Keratinocyte (primary cell): ENCODE data around the gene PIGP. TPM values are rescaled to one million over a fixed set of nuclear protein-coding genes. Genes with fewer than 3 reads are reported as not detected.

Source experiments
- DNase-seq: peaks from one replicate; pipeline ENCODE4 v3.0.0-alpha.2; 2011; ENCODE audit warnings: low read depth, missing footprints, low spot score
- FAIRE-seq: peaks from 2 replicates; lab custom pipeline; 2011; peaks lifted over from hg19 to GRCh38; lab: Jason Lieb, UNC
- H2AFZ ChIP-seq: 2 replicates; pipeline ENCODE4 v1.6.0; 2012; ENCODE audit warnings: low read length, control low read depth, inconsistent platforms; ENCODE audit not compliant: control insufficient read depth
- H3K27ac ChIP-seq: 2 replicates; pipeline ENCODE4 v1.5.1; 2011; ENCODE audit warnings: low read length; ENCODE audit not compliant: control insufficient read depth, insufficient read depth
- H3K27me3 ChIP-seq: 3 replicates; pipeline ENCODE4 v1.6.0; 2011; ENCODE audit warnings: low read length; ENCODE audit not compliant: control insufficient read depth, insufficient read depth; ENCODE audit errors: extremely low read depth
- H3K36me3 ChIP-seq, 2 experiments: 2 replicates in 1 of 2; 3 replicates in 1 of 2; pipeline ENCODE4 v1.5.1; 2011; ENCODE audit warnings: low read length in 2 of 2, mild to moderate bottlenecking in 1 of 2; ENCODE audit not compliant: control insufficient read depth in 2 of 2, insufficient read depth in 2 of 2; ENCODE audit errors: extremely low read depth in 1 of 2
- H3K4me1 ChIP-seq: 3 replicates; pipeline ENCODE4 v1.5.1; 2011; ENCODE audit warnings: low read length; ENCODE audit not compliant: control insufficient read depth, insufficient read depth; ENCODE audit errors: extremely low read depth
- H3K4me2 ChIP-seq: 3 replicates; pipeline ENCODE4 v1.6.0; 2011; ENCODE audit warnings: low read depth, low read length; ENCODE audit not compliant: control insufficient read depth, insufficient read depth; ENCODE audit errors: extremely low read depth
- H3K4me3 ChIP-seq, 3 experiments: fragments of 200-600 bp in 1 of 3; sonication (generic) in 1 of 3; 2 replicates in 2 of 3; 3 replicates in 1 of 3; pipeline ENCODE4 v1.5.1; 2011 to 2016; ENCODE audit warnings: low read length in 3 of 3, mild to moderate bottlenecking in 3 of 3, control low read depth in 2 of 3, inconsistent platforms in 1 of 3, low read depth in 1 of 3, mixed read lengths in 1 of 3, mixed run types in 1 of 3, moderate library complexity in 1 of 3; ENCODE audit not compliant: control insufficient read depth in 2 of 3, insufficient read depth in 2 of 3; ENCODE audit errors: extremely low read depth in 1 of 3
- H3K79me2 ChIP-seq: 2 replicates; pipeline ENCODE4 v1.6.0; 2012; ENCODE audit warnings: low read length; ENCODE audit not compliant: control insufficient read depth, insufficient read depth
- H3K9ac ChIP-seq: 3 replicates; pipeline ENCODE4 v1.6.0; 2011; ENCODE audit warnings: low read length; ENCODE audit not compliant: control insufficient read depth, insufficient read depth; ENCODE audit errors: extremely low read depth
- H3K9me1 ChIP-seq: 3 replicates; pipeline ENCODE4 v1.6.0; 2011; ENCODE audit warnings: low read length; ENCODE audit not compliant: control insufficient read depth, insufficient read depth; ENCODE audit errors: extremely low read depth
- H3K9me3 ChIP-seq: 2 replicates; pipeline ENCODE4 v1.5.1; 2012; ENCODE audit warnings: low read depth, low read length; ENCODE audit not compliant: control insufficient read depth
- H4K20me1 ChIP-seq: 3 replicates; pipeline ENCODE4 v1.6.0; 2011; ENCODE audit warnings: low read length; ENCODE audit not compliant: control insufficient read depth, insufficient read depth; ENCODE audit errors: extremely low read depth
- EZH2 ChIP-seq: IDR thresholded peaks from one replicate; pipeline ENCODE4 v1.6.1; 2012; ENCODE audit warnings: inconsistent platforms, mild to moderate bottlenecking, low read length, moderate library complexity
- dilution Hi-C: fragments of 300-500 bp; cut with MboI; formaldehyde crosslinking; loops from one replicate; pipeline ENCODE4 v1.7.0; 2020; ENCODE audit warnings: low sequenced_read_pairs; ENCODE audit not compliant: extremely low pct_ligation_motif_present
- polyA plus RNA-seq, 5 experiments: library from polyadenylated mRNA; depleted of rRNA in 3 of 5; stranded (reverse) in 3 of 5; stranded (forward) in 1 of 5; unstranded in 1 of 5; fragments of >200 nt; gene quantifications; 1 replicate in 1 of 5; 2 replicates in 3 of 5; 3 replicates in 1 of 5; pipeline versions ENCODE4 v1.2.1 to v1.2.3, GENCODE V29; 2011 to 2012; ENCODE audit warnings: missing spikeins in 2 of 5, low read depth in 1 of 5, low replicate concordance in 1 of 5
- TF ChIP-seq, protein P1 (sequence below), 3 experiments: IDR thresholded peaks in 1 of 3; conservative IDR thresholded peaks in 1 of 3; optimal IDR thresholded peaks in 1 of 3; 2 replicates in 2 of 3; 3 replicates in 1 of 3; pipeline versions ENCODE3 to v1.5.1; 2011; ENCODE audit warnings: low read length in 3 of 3, mild to moderate bottlenecking in 3 of 3, moderate library complexity in 2 of 3, control low read depth in 1 of 3, inconsistent platforms in 1 of 3; ENCODE audit not compliant: insufficient read depth in 2 of 3; ENCODE audit errors: extremely low read depth in 1 of 3

Gene PIGP
- polyA plus RNA-seq, 1 donor (not counting 4 experiments of a cell fraction or from before 2014, with no cell fraction given) = 31.8 TPM

DNA sequence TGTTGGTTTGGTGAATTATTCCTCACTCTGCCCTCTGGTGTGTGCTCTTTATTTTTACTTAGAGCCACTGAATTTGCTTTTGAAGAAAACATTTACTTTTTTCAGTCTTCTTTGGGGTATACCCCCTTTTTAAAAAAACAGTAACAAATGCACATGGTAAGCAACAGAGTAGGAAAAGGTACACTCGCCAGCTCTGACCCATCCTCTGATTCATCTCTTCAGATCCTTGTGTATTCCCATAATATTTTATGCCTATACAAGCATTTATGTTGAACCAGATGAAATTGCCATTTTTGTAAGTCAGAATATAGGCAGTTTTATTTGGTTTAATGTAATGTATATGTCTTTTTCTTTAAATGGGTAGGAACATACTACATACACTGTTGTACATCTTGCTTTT is 28.5 kb upstream of the PIGP start:
- no peak overlapping the region for H3K4me2 ChIP-seq
- TF ChIP-seq, protein P1, sequence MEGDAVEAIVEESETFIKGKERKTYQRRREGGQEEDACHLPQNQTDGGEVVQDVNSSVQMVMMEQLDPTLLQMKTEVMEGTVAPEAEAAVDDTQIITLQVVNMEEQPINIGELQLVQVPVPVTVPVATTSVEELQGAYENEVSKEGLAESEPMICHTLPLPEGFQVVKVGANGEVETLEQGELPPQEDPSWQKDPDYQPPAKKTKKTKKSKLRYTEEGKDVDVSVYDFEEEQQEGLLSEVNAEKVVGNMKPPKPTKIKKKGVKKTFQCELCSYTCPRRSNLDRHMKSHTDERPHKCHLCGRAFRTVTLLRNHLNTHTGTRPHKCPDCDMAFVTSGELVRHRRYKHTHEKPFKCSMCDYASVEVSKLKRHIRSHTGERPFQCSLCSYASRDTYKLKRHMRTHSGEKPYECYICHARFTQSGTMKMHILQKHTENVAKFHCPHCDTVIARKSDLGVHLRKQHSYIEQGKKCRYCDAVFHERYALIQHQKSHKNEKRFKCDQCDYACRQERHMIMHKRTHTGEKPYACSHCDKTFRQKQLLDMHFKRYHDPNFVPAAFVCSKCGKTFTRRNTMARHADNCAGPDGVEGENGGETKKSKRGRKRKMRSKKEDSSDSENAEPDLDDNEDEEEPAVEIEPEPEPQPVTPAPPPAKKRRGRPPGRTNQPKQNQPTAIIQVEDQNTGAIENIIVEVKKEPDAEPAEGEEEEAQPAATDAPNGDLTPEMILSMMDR (optimal IDR thresholded peaks at IDR 0.05 in 1 of 3, IDR thresholded peaks at IDR 0.05 in 1 of 3, conservative IDR thresholded peaks at IDR 0.05 in 1 of 3; ENCODE audit: extremely low read depth in 1 of 3, insufficient read depth in 2 of 3, low read length in 3 of 3) = no peak
- TF ChIP-seq EZH2 = no peak
- dilution Hi-C loops = no loop called here
- H2AFZ ChIP-seq = no peak overlapping the region
- H3K36me3 ChIP-seq = peaks cover 5 to 10% of the 10 kb centered on the region in 2 experiments
- H4K20me1 ChIP-seq = no peaks in the 10 kb centered on the region
- H3K9me1 ChIP-seq = no peaks in the 10 kb centered on the region
- DNase-seq (no peak), FAIRE-seq (no peak)
- H3K79me2 ChIP-seq = peaks cover 1% of the 10 kb centered on the region
- H3K4me1 ChIP-seq = peaks cover 13% of the 10 kb centered on the region
- H3K9me3 ChIP-seq = no peaks in the 10 kb centered on the region
- H3K27ac ChIP-seq = no peak overlapping the region
- H3K4me3 ChIP-seq = no peak overlapping the region
- no peak overlapping the region for H3K9ac ChIP-seq
- no peaks in the 10 kb centered on the region for H3K27me3 ChIP-seq

DNA sequence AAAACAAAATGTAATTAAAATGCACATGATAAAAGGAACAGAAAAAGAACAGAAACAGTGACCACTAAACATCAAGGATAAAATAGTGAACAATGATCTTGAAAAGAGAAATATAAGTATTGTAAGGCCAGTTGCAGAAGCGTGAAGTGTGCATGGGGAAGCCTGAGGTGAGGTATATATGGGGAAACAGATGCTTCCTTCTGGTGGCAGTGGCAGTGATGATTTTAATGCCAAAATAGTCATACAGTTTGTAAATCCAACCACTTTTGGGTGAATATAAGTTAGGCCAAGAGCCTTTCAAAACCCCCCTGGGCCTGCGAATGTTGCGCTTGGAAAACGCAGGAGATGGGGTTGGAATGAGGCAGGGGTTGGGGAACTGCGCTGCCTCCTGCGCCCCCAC is 27.4 kb upstream of the PIGP start:
- Histone ChIP-seq H2AFZ (no peak overlapping the region), H3K36me3 (peaks cover 5 to 10% of the 10 kb centered on the region in 2 experiments), H4K20me1 (no peaks in the 10 kb centered on the region), H3K4me1 (peaks cover 13% of the 10 kb centered on the region), H3K79me2 (peaks cover 1% of the 10 kb centered on the region), H3K4me3 (no peak overlapping the region), H3K27ac (no peak overlapping the region), H3K9ac (no peak overlapping the region), H3K9me3 (no peaks in the 10 kb centered on the region), H3K4me2 (no peak overlapping the region), H3K9me1 (no peaks in the 10 kb centered on the region), H3K27me3 (no peaks in the 10 kb centered on the region)
- dilution Hi-C loops = no loop called here
- TF ChIP-seq, protein P1 (optimal IDR thresholded peaks at IDR 0.05 in 1 of 3, IDR thresholded peaks at IDR 0.05 in 1 of 3, conservative IDR thresholded peaks at IDR 0.05 in 1 of 3; ENCODE audit: extremely low read depth in 1 of 3, insufficient read depth in 2 of 3, low read length in 3 of 3) = no peak
- no peak for TF ChIP-seq EZH2
- DNase-seq (no peak), FAIRE-seq (no peak)
